Measurements from ENCODE around the gene TMC7. TPM values are rescaled to one million over a fixed set of nuclear protein-coding genes. Genes with fewer than 3 reads are reported as not detected.

TMC7 gene
- total and polyA plus RNA-seq, 2 donors = 3.4 to 3.7 TPM

DNA sequence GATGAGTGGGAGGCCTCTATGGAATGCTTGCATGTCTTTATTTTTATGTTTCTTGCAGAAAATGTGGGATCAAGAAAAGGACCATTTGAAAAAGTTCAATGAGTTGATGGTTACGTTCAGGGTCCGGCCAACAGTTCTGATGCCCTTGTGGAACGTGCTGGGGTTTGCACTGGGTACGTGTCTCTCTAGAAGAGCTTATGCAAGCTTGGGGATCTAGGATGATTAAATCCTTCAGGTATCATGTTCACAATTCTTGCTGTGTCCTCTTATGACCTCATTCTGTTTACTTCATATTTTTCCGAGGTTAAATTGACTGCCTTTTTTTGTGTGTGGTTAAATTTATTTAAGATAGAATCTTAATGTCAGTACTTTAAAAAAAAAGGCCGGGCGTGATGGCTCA, 90.1 kb downstream of the TMC7 start:
- 73% methylated on average over 7 of the region's 7 CpGs for WGBS
- no peak for DNase-seq (ENCODE audit: extremely low spot score)
- Histone ChIP-seq H3K36me3 (ENCODE audit: insufficient read depth) (no peaks in the 10 kb centered on the region), H3K27ac (ENCODE audit: low read depth) (no peak overlapping the region), H3K4me1 (ENCODE audit: insufficient read depth) (no peaks in the 10 kb centered on the region), H3K4me3 (ENCODE audit: low read depth, low read length) (no peak overlapping the region)

GRCh38 chr16:19075511-19075910, 91.8 kb downstream of the TMC7 start:
- Histone ChIP-seq H3K4me3 (ENCODE audit: low read depth, low read length) (no peak overlapping the region), H3K4me1 (ENCODE audit: insufficient read depth) (no peaks in the 10 kb centered on the region), H3K27ac (ENCODE audit: low read depth) (no peak overlapping the region), H3K36me3 (ENCODE audit: insufficient read depth) (peaks cover 3% of the 10 kb centered on the region)
- DNase-seq (ENCODE audit: extremely low spot score) = no peak
- 96% methylated on average over 12 of the region's 12 CpGs for WGBS

- Histone ChIP-seq H3K4me3 (ENCODE audit: low read depth, low read length) (no peak overlapping the region), H3K27ac (ENCODE audit: low read depth) (no peak overlapping the region), H3K4me1 (ENCODE audit: insufficient read depth) (no peaks in the 10 kb centered on the region), H3K36me3 (ENCODE audit: insufficient read depth) (peaks cover 3% of the 10 kb centered on the region)
- WGBS = 87% methylated on average over 6 of the region's 6 CpGs
- no peak for DNase-seq (ENCODE audit: extremely low spot score)
These were observed 94.1 kb downstream of the TMC7 start for GRCh38 chr16:19077879-19078278.

DNA sequence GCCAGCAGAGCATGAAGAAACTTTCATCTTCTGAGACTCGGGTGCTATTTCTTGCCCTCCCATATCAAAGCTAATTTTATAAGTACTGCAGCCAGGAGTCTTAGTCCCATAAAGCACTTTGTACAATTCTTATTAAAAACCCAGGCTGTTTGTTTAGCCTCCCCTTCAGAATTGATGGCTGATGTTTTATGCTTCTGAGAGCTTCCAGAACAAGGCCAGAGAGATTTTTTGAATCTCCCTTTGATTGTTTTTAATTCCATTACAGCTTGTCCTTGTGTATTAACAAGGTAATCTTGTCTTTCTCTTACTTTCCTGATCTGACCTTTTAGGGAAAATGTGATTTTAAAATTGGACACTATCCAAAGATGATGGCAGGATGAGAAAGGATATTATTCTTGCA, 99.9 kb downstream of the TMC7 start:
- Histone ChIP-seq H3K4me3 (ENCODE audit: low read depth, low read length) (no peak overlapping the region), H3K4me1 (ENCODE audit: insufficient read depth) (no peaks in the 10 kb centered on the region), H3K27ac (ENCODE audit: low read depth) (no peak overlapping the region), H3K36me3 (ENCODE audit: insufficient read depth) (peaks cover 3% of the 10 kb centered on the region)
- WGBS = 46% methylated on average over 1 of the region's 1 CpG
- no peak for DNase-seq (ENCODE audit: extremely low spot score)

- 68% methylated on average over 3 of the region's 3 CpGs for WGBS
- H3K36me3 ChIP-seq (ENCODE audit: insufficient read depth) = peaks cover 3% of the 10 kb centered on the region
- no peak overlapping the region for H3K4me3 ChIP-seq (ENCODE audit: low read depth, low read length)
- H3K4me1 ChIP-seq (ENCODE audit: insufficient read depth) = no peaks in the 10 kb centered on the region
- no peak for DNase-seq (ENCODE audit: extremely low spot score)
- H3K27ac ChIP-seq (ENCODE audit: low read depth) = no peak overlapping the region
These were observed 100.4 kb downstream of the TMC7 start for GRCh38 chr16:19084139-19084538.

DNA sequence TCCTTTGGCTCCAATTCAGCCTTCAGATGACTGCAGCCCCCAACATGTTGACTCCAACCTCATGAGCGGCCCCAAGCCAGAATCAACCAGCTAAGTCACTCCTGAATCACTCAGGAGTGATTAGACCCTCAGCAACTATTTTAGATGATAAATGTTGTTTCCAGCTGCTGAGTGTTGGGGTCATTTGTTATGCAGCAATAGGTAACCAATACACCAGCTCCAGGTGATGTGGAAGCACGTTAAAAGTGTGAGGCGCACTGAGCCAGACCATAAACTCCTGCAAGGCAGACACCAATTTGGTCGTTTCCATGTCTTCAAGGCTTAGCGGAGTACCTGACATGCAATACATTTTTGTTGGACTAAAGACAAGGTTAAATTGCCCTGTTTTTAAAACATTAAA, 101.1 kb downstream of the TMC7 start:
- WGBS = 89% methylated on average over 5 of the region's 5 CpGs
- H3K36me3 ChIP-seq (ENCODE audit: insufficient read depth) = no peaks in the 10 kb centered on the region
- DNase-seq (ENCODE audit: extremely low spot score) = no peak
- no peaks in the 10 kb centered on the region for H3K4me1 ChIP-seq (ENCODE audit: insufficient read depth)
- H3K4me3 ChIP-seq (ENCODE audit: low read depth, low read length) = no peak overlapping the region
- no peak overlapping the region for H3K27ac ChIP-seq (ENCODE audit: low read depth)

- H3K36me3 ChIP-seq (ENCODE audit: insufficient read depth) = no peaks in the 10 kb centered on the region
- no peaks in the 10 kb centered on the region for H3K4me1 ChIP-seq (ENCODE audit: insufficient read depth)
- DNase-seq (ENCODE audit: extremely low spot score) = no peak
- WGBS = 26% methylated on average over 8 of the region's 8 CpGs
- no peak overlapping the region for H3K4me3 ChIP-seq (ENCODE audit: low read depth, low read length)
- H3K27ac ChIP-seq (ENCODE audit: low read depth) = no peak overlapping the region
These were observed 102.0 kb downstream of the TMC7 start for GRCh38 chr16:19085679-19086200.

- H3K27ac ChIP-seq (ENCODE audit: low read depth) = no peak overlapping the region
- WGBS = 5% methylated on average over 52 of the region's 52 CpGs
These were observed 102.8 kb downstream of the TMC7 start for GRCh38 chr16:19086322-19087199.

GRCh38 chr16:19088341-19088916, 104.7 kb downstream of the TMC7 start:
- H3K4me1 ChIP-seq (ENCODE audit: insufficient read depth) = no peaks in the 10 kb centered on the region
- no peaks in the 10 kb centered on the region for H3K36me3 ChIP-seq (ENCODE audit: insufficient read depth)
- no peak overlapping the region for H3K27ac ChIP-seq (ENCODE audit: low read depth)
- no peak for DNase-seq (ENCODE audit: extremely low spot score)
- WGBS = 86% methylated on average over 5 of the region's 5 CpGs
- no peak overlapping the region for H3K4me3 ChIP-seq (ENCODE audit: low read depth, low read length)

More at GRCh38 chr16:19086322-19087199, 102.8 kb downstream of the TMC7 start:
- Histone ChIP-seq H3K36me3 (ENCODE audit: insufficient read depth) (no peaks in the 10 kb centered on the region), H3K4me3 (ENCODE audit: low read depth, low read length) (peak overlapping the region; percentile 19), H3K4me1 (ENCODE audit: insufficient read depth) (no peaks in the 10 kb centered on the region)
- DNase-seq (ENCODE audit: extremely low spot score) = peak; percentile 69

DNA sequence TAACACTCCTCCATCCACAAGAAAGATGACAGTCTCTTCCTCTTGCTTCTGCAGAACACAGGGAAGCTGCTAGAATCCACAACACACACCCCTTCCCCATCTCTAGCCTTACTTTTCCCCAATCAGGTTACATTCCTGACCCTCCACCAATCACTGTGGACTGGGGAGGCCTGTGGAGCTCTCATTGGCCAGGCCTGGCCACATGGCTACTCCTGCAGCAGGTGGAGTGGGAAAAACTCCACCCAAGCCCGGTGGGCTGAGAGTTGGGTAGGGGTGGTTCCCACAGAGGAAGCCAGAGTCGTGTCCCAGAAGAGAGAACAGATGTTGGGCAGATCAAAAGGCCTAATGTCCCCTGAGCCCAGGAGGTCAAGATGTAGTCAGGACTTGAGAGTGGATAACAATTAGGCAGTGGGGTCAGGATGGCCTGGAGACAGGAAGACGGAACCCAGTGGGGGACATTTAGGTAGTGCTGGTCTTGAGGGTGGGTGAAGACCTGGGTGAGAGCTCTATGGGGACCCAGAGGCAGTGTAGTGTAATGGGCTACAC, 105.7 kb downstream of the TMC7 start:
- Histone ChIP-seq H3K36me3 (ENCODE audit: insufficient read depth) (no peaks in the 10 kb centered on the region), H3K4me1 (ENCODE audit: insufficient read depth) (no peaks in the 10 kb centered on the region), H3K27ac (ENCODE audit: low read depth) (no peak overlapping the region), H3K4me3 (ENCODE audit: low read depth, low read length) (no peak overlapping the region)
- WGBS = 88% methylated on average over 3 of the region's 3 CpGs
- DNase-seq (ENCODE audit: extremely low spot score) = no peak

DNA sequence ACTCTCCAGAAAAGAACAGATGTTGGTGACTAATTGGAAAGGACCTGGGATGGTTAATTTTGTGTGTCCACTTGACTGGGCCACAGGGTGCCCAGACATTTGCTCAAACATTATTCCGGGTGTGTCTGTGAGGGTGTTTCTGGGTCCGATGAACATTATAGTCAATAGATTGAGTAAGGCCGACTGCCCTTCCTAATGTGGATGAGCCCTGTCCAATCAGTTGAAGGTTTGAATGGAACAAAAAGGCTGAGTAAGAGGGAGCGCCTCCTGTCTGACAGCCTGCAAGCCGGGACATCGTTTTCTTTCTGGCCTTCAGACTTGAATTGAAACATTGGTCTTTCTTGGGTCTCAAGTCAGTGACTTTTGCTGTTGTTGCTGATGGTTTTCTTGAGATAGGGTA, 107.2 kb downstream of the TMC7 start:
- WGBS = 96% methylated on average over 6 of the region's 6 CpGs
- no peak overlapping the region for H3K4me3 ChIP-seq (ENCODE audit: low read depth, low read length)
- H3K4me1 ChIP-seq (ENCODE audit: insufficient read depth) = no peaks in the 10 kb centered on the region
- no peak for DNase-seq (ENCODE audit: extremely low spot score)
- no peaks in the 10 kb centered on the region for H3K36me3 ChIP-seq (ENCODE audit: insufficient read depth)
- no peak overlapping the region for H3K27ac ChIP-seq (ENCODE audit: low read depth)

- Histone ChIP-seq H3K4me1 (ENCODE audit: insufficient read depth) (no peaks in the 10 kb centered on the region), H3K36me3 (ENCODE audit: insufficient read depth) (no peaks in the 10 kb centered on the region), H3K27ac (ENCODE audit: low read depth) (no peak overlapping the region), H3K4me3 (ENCODE audit: low read depth, low read length) (no peak overlapping the region)
- DNase-seq (ENCODE audit: extremely low spot score) = no peak
- 77% methylated on average over 2 of the region's 2 CpGs for WGBS
These were observed 109.1 kb downstream of the TMC7 start for GRCh38 chr16:19092653-19093410.
